Rectal smooth muscle tissue (tissue), 1 donor: ENCODE measurements around the gene EPHA6.
"Not testable (repeated sequence)": the region's sequence is repeated elsewhere in the genome, so short reads cannot be mapped to it uniquely, and the experiment has no call there.

Experiments
- H3K27ac ChIP-seq: one replicate; pipeline ENCODE4 v1.7.0; 2013; ENCODE audit warnings: low read depth, low read length, inconsistent platforms
- H3K27me3 ChIP-seq: one replicate; pipeline ENCODE4 v1.7.0; 2013; ENCODE audit warnings: low read length; ENCODE audit not compliant: control insufficient read depth, insufficient read depth
- H3K36me3 ChIP-seq: one replicate; pipeline ENCODE4 v1.7.0; 2013; ENCODE audit warnings: low read length; ENCODE audit not compliant: control insufficient read depth, insufficient read depth
- H3K4me1 ChIP-seq: one replicate; pipeline ENCODE4 v1.7.0; 2013; ENCODE audit warnings: low read length; ENCODE audit not compliant: control insufficient read depth, insufficient read depth
- H3K4me3 ChIP-seq: one replicate; pipeline ENCODE4 v1.7.0; 2013; ENCODE audit warnings: low read length
- H3K9ac ChIP-seq: one replicate; pipeline ENCODE4 v1.7.0; 2013; ENCODE audit warnings: low read length

Gene EPHA6

DNA sequence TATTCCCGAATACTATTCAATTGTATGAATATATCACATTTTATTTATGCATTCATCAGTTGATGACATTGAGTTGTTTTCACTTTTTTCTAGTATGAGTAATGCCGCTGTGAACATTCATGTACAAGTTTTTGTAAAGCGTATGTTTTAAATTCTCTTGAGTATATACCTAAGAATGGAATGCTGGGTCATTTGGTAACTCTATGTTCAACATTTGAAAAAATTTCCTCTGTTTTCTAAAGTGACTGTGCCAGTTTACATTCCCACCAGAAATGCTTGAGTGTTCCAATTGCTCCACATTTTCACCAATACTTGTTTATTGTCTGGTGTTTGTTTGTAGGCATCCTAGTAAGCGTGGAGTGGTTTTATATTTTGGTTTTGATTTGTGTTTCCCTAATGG lies 144.5 kb downstream of the EPHA6 start:
- Histone ChIP-seq H3K27ac (no peak overlapping the region), H3K9ac (no peak overlapping the region), H3K27me3 (no peaks in the 10 kb centered on the region), H3K36me3 (no peaks in the 10 kb centered on the region), H3K4me3 (no peak overlapping the region), H3K4me1 (no peaks in the 10 kb centered on the region)

DNA sequence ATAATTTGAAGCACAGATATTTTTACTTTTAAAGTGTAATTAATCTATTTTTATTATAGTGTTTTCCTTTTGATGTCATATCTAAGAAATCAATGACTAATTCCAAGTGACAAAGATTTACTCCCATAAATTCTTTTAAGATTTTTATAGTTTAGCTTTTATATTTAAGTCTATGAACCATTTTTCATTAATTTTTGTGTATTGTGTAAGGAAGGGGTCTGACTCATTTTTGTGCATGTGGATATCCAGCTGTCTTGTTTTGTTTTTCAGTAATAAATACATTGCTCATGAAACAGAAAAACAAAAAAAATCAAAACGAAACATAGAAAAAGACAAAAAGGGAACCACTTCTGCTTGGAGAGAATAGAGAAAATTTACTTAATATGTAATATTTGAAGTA lies 145.1 kb downstream of the EPHA6 start:
- no peaks in the 10 kb centered on the region for H3K36me3 ChIP-seq
- no peaks in the 10 kb centered on the region for H3K27me3 ChIP-seq
- H3K9ac ChIP-seq, result no peak overlapping the region
- H3K27ac ChIP-seq, result no peak overlapping the region
- H3K4me1 ChIP-seq, result no peaks in the 10 kb centered on the region
- no peak overlapping the region for H3K4me3 ChIP-seq

DNA sequence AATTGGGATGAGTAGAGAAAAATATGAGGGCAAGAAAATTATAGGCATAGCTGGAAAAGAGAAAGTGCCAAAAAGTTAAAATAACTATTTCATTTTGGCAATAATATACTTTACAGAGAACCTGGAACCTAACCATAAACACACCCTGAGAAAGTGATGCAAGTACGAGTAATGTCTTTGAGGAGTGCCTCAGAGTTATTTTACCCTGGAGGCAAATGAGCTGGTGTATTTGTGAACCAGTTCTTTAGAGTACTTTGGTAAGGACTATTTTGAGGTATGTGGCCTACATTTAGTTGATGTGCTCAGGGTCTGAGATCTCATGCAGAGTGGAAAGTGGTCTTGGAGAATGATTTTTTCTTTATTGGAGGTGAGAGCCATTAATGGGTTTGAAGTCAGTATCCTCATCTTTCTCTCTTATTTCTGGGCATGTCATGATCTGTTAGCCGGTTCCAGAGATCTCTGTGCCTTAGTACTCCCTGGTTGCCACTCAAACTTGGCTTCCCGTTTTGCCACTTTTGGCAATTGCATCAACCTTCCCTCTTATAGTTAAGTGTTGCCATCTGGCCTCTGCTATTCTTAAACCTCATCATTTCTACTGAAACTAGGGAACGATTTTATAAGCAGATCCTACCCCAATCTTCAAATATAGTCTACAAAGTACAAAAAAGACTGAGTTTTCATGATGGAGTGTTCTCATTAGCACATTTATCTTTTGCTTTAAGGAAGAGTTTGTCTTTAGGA lies 145.7 kb downstream of the EPHA6 start:
- Histone ChIP-seq H3K36me3 (no peaks in the 10 kb centered on the region), H3K4me1 (no peaks in the 10 kb centered on the region), H3K9ac (no peak overlapping the region), H3K27me3 (no peaks in the 10 kb centered on the region), H3K27ac (no peak overlapping the region), H3K4me3 (no peak overlapping the region)

DNA sequence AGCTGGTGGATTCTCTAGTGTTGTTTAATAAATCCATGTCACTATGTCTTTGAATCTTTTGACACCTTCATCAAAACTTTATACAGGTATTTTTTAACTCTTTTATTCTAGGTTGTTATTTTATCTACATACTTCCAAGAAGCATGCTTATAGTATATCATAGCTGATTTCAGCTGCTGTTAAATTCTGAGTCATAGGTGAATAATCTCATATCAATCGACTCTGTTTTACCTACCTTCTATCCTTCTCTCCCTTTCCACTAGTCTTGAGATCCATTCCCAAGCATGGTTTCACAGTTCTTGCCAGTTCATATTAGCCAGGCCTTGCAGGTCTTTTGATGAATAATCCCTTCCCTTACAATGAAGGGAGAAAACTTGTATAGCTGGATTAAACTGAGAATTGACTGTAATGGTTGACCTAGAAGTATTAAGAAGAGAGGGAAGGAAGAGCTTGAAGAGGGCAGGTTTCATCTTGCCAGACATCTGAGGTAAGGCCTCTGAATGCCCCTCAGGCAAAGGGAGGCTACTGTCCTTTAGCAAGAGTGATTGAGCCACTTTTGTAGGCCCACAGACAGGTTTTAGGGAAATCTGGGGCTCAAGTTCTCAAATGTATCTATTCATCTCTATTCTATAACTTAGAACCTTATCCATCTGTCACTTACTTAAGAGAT lies 146.4 kb downstream of the EPHA6 start:
- Histone ChIP-seq H3K27me3 (no peaks in the 10 kb centered on the region), H3K4me3 (no peak overlapping the region), H3K9ac (no peak overlapping the region), H3K4me1 (no peaks in the 10 kb centered on the region), H3K27ac (no peak overlapping the region), H3K36me3 (no peaks in the 10 kb centered on the region)

DNA sequence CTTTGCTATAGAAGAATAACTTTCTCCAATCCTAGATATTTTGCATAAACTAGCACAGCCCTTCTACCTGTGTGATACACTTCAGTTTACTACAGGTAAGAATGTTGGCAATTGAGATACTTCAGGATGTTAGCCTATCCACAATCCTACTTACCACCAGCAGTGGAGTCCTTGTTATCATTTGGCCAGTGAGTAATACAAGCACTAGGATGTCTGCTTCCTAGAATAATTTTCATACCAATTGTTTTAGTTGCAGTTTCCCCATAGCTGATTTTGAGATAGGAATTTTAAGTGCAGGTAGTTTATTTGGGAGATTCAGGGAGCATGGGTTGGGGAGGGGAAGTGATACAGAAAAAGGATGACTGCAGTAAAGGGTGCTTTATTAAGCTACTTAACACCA lies 147.2 kb downstream of the EPHA6 start:
- Histone ChIP-seq H3K9ac (no peak overlapping the region), H3K27ac (no peak overlapping the region), H3K36me3 (no peaks in the 10 kb centered on the region), H3K4me3 (no peak overlapping the region), H3K27me3 (no peaks in the 10 kb centered on the region), H3K4me1 (peaks cover 3% of the 10 kb centered on the region)

DNA sequence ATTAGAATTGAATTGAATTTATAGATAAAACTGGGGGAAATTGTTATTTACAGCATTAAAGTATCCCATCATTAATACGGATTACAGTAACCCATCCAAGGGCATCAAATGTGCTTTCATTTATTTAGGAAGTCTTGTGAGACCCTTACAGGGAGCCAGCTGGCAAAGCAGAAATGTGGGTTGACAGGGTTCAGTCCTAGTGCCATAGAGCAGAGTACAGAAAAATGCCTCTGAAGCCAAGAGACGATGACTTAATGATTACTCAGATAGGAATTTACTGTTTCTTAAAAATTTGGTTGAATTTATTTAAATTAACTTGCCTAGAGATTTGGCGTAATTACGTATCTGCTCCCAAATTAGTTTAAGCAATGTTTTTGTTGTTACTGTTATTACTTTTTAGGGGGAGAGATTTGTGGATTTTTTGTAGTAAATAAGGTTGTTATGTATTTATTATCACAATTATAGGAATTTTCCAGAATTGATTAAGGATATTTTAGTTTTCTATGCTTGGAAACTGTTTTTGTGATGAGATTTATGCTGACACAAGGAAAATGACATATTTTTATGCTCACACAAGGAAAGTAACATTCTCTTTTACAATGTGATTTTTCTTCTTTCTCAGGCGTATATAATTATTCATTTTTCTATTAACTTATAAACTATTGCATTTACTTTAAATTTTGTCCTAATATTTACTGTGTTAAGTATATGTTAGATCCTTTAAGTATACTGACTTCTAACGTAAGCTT lies 152.0 kb downstream of the EPHA6 start:
- H3K9ac ChIP-seq, result no peak overlapping the region
- no peaks in the 10 kb centered on the region for H3K36me3 ChIP-seq
- H3K27ac ChIP-seq, result no peak overlapping the region
- H3K4me1 ChIP-seq, result peaks cover 3% of the 10 kb centered on the region
- no peak overlapping the region for H3K4me3 ChIP-seq
- H3K27me3 ChIP-seq, result no peaks in the 10 kb centered on the region

DNA sequence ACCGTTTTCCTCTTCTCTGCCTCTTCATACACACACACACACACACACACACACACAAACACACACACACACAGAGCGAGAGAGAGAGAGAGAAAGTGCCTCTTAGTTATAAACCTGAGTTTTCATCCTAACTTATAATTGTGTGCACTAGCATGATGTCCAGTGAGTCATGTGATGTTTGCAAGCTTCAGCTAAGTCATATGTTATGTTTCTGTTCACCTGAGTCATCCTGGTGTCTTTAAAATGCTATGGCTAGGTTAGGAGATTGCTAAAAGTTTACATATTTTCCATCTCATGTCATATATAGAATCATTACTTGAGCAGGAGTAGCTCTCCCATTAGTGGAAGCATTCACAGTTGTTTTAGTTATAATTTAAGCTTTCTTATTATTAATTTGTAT lies 155.8 kb downstream of the EPHA6 start:
- no peak overlapping the region for H3K4me3 ChIP-seq
- H3K27me3 ChIP-seq, result no peaks in the 10 kb centered on the region
- no peaks in the 10 kb centered on the region for H3K36me3 ChIP-seq
- H3K9ac ChIP-seq, result no peak overlapping the region
- peaks cover 3% of the 10 kb centered on the region for H3K4me1 ChIP-seq
- no peak overlapping the region for H3K27ac ChIP-seq

DNA sequence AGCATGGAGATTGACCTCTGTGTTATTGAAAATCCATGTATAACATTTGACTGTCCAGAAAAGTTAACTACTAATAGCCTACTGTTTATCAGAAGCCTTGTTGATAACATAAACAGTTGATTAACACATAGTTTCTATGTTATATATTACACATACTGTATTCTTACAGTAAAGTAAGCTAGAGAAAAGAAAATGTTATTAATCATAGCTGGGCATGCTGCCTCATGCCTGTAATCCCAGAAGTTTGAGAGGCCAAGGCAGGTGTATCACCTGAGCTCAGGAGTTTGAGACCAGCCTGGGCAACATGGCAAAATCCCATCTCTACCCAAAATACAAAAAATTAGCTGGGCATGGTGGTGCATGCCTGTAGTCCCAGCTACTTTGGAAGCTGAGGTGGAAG lies 163.3 kb downstream of the EPHA6 start:
- Histone ChIP-seq H3K27ac (no peak overlapping the region), H3K4me1 (no peaks in the 10 kb centered on the region), H3K27me3 (no peaks in the 10 kb centered on the region), H3K36me3 (no peaks in the 10 kb centered on the region), H3K9ac (no peak overlapping the region), H3K4me3 (no peak overlapping the region)

DNA sequence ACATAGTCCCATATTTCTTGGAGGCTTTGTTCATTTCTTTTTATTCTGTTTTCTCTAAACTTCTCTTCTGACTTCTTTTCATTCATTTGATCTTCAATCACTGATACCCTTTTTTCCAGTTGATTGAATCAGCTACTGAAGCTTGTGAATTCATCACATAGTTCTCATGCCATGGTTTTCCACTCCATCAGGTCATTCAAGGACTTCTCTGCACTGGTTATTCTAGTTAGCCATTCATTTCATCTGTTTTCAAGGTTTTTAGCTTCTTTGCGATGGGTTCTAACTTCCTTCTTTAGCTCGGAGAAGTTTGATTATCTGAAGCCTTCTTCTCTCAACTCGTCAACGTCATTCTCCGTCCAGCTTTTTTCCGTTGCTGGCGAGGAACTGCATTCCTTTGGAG lies 169.3 kb downstream of the EPHA6 start:
- H3K27ac ChIP-seq, H3K9ac ChIP-seq, H3K4me1 ChIP-seq, H3K27me3 ChIP-seq, H3K36me3 ChIP-seq, H3K4me3 ChIP-seq: not testable (repeated sequence)

DNA sequence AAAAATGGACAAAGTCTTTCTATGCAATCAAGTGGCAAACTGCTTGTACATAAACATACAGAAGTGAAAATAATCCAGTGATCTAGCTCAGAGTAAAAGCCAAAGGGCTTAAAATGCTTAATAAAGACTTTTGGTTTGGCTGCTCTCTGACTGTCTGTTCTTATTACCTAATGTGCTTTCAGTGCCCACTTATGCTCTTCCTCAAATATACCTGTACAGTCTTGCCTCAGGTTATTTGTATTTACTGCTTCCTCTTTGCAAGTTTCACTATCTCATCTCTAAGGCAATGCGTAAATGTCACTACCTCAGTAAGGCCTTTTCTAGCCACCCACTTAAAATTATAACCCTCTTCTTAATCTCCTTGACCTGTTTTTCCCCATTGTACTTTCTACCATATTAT lies 171.8 kb downstream of the EPHA6 start:
- Histone ChIP-seq H3K4me3 (no peak overlapping the region), H3K4me1 (peaks cover 1% of the 10 kb centered on the region), H3K36me3 (no peaks in the 10 kb centered on the region), H3K9ac (no peak overlapping the region), H3K27me3 (no peaks in the 10 kb centered on the region), H3K27ac (no peak overlapping the region)

DNA sequence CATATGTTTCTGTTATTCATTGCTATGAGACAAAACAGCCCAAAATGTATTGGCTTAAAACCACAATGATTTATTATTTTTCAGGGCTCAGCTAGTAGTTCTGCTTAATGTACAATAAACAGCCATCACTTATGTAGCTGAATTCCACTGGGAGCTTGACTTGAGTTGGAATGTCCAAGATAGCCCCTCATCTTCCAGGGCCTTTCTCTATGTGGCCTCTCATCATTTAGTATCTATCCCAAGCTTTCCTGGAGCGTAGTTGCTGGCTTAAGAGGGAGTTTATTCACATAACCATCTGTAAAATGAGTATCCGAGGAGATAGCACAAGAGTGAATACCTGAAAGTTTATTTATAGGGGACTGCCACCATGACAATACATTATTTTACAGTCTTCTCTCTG lies 176.8 kb downstream of the EPHA6 start:
- Histone ChIP-seq H3K4me1 (peaks cover 19% of the 10 kb centered on the region), H3K27ac (peak overlapping the region; percentile 38), H3K36me3 (no peaks in the 10 kb centered on the region), H3K4me3 (no peak overlapping the region), H3K27me3 (no peaks in the 10 kb centered on the region), H3K9ac (no peak overlapping the region)

DNA sequence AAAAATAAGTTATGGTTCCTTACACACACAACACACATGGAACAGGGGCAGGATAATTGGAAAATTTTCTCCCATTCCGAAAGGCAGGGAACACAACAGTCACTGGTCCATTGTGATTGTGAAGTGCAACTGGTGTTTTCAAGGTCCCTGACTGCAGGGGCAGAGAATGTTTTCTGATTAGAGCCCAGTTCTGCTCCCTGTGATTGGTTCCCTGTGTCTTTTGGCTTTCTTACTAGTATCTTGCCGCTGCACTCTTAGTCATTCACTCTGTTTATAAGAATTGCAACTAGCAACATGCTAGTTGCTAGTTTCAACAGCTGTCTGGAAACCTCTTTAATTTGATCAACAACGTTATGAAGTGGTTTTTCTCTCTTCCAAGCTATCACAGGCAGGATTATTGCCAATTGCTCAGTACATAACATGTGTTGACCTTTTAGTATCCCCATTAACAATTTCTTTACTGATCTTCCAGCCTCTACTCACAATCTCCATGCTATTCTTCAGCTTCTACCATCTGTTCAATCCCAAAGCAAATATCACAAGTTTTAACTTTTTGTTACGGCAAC lies 177.5 kb downstream of the EPHA6 start:
- Histone ChIP-seq H3K27me3 (no peaks in the 10 kb centered on the region), H3K36me3 (no peaks in the 10 kb centered on the region), H3K4me1 (peaks cover 19% of the 10 kb centered on the region), H3K4me3 (no peak overlapping the region), H3K27ac (peak overlapping the region; percentile 38), H3K9ac (no peak overlapping the region)
